ENCODE measurements around the gene PGLYRP2. TPM values are rescaled to one million over a fixed set of nuclear protein-coding genes. Genes with fewer than 3 reads are reported as not detected.

PGLYRP2 gene
- total and polyA plus RNA-seq, 2 donors (not counting 1 experiment from before 2014, with no cell fraction given), result not detected

GRCh38 chr19:15507068-15508034 is 28.1 kb upstream of the PGLYRP2 start:
- no peak overlapping the region for H3K4me3 ChIP-seq (replicated peaks in 1 of 4; ENCODE audit: control extremely low read depth in 1 of 4, insufficient read depth in 1 of 4, low read depth in 3 of 4, low read length in 4 of 4)
- H3K9ac ChIP-seq (ENCODE audit: insufficient read depth, low read length), result no peak overlapping the region
- no peak overlapping the region for H3K4me2 ChIP-seq (ENCODE audit: extremely low read depth, insufficient read depth, low read length)
- H3K27ac ChIP-seq (ENCODE audit: insufficient read depth, low read length), result no peak overlapping the region
- no peaks in the 10 kb centered on the region for H3K4me1 ChIP-seq (ENCODE audit: control insufficient read depth, extremely low read depth, insufficient read depth, low read length)
- TF ChIP-seq EZH2 (IDR thresholded peaks at IDR 0.05; ENCODE audit: low read length, missing control alignments) (no peak), CTCF (conservative IDR thresholded peaks at IDR 0.05 in 1 of 2, IDR thresholded peaks at IDR 0.05 in 1 of 2; ENCODE audit: low read depth in 1 of 2, low read length in 2 of 2) (no peak)
- H3K79me2 ChIP-seq (ENCODE audit: control insufficient read depth, insufficient read depth, low read length), result no peaks in the 10 kb centered on the region
- H3K9me3 ChIP-seq (ENCODE audit: control insufficient read depth, insufficient read depth, low read depth, low read length), result no peaks in the 10 kb centered on the region
- H2AFZ ChIP-seq (ENCODE audit: low read length), result no peak overlapping the region
- no peak for DNase-seq (ENCODE audit: low read depth in 2 of 2)
- no peaks in the 10 kb centered on the region for H3K36me3 ChIP-seq (ENCODE audit: control insufficient read depth, insufficient read depth, low read length)
- H4K20me1 ChIP-seq (ENCODE audit: control insufficient read depth, extremely low read depth, insufficient read depth, low read length), result no peaks in the 10 kb centered on the region
- peaks cover 6% of the 10 kb centered on the region for H3K27me3 ChIP-seq (ENCODE audit: control insufficient read depth, insufficient read depth, low read length)

- Histone ChIP-seq H3K27ac (ENCODE audit: insufficient read depth, low read length) (no peak overlapping the region), H3K36me3 (ENCODE audit: control insufficient read depth, insufficient read depth, low read length) (no peaks in the 10 kb centered on the region), H3K4me3 (replicated peaks in 1 of 4; ENCODE audit: control extremely low read depth in 1 of 4, insufficient read depth in 1 of 4, low read depth in 3 of 4, low read length in 4 of 4) (no peak overlapping the region), H3K9me3 (ENCODE audit: control insufficient read depth, insufficient read depth, low read depth, low read length) (no peaks in the 10 kb centered on the region), H3K79me2 (ENCODE audit: control insufficient read depth, insufficient read depth, low read length) (no peaks in the 10 kb centered on the region), H4K20me1 (ENCODE audit: control insufficient read depth, extremely low read depth, insufficient read depth, low read length) (no peaks in the 10 kb centered on the region), H3K4me2 (ENCODE audit: extremely low read depth, insufficient read depth, low read length) (no peak overlapping the region), H3K27me3 (ENCODE audit: control insufficient read depth, insufficient read depth, low read length) (peaks cover 6% of the 10 kb centered on the region), H3K4me1 (ENCODE audit: control insufficient read depth, extremely low read depth, insufficient read depth, low read length) (no peaks in the 10 kb centered on the region), H3K9ac (ENCODE audit: insufficient read depth, low read length) (no peak overlapping the region), H2AFZ (ENCODE audit: low read length) (no peak overlapping the region)
- no peak for TF ChIP-seq CTCF (conservative IDR thresholded peaks at IDR 0.05 in 1 of 2, IDR thresholded peaks at IDR 0.05 in 1 of 2; ENCODE audit: low read depth in 1 of 2, low read length in 2 of 2)
- no peak for TF ChIP-seq EZH2 (IDR thresholded peaks at IDR 0.05; ENCODE audit: low read length, missing control alignments)
- DNase-seq (ENCODE audit: low read depth in 2 of 2), result no peak
Observed at GRCh38 chr19:15506074-15506571, 26.8 kb upstream of the PGLYRP2 start.

- Histone ChIP-seq H3K4me2 (ENCODE audit: extremely low read depth, insufficient read depth, low read length) (no peak overlapping the region), H3K27ac (ENCODE audit: insufficient read depth, low read length) (no peak overlapping the region)
- TF ChIP-seq CTCF (conservative IDR thresholded peaks at IDR 0.05 in 1 of 2, IDR thresholded peaks at IDR 0.05 in 1 of 2; ENCODE audit: low read depth in 1 of 2, low read length in 2 of 2) (no peak), EZH2 (IDR thresholded peaks at IDR 0.05; ENCODE audit: low read length, missing control alignments) (no peak)
Observed at GRCh38 chr19:15502264-15502663, 23.0 kb upstream of the PGLYRP2 start.

More at GRCh38 chr19:15502264-15502663, 23.0 kb upstream of the PGLYRP2 start:
- Histone ChIP-seq H3K4me1 (ENCODE audit: control insufficient read depth, extremely low read depth, insufficient read depth, low read length) (no peaks in the 10 kb centered on the region), H3K4me3 (replicated peaks in 1 of 4; ENCODE audit: control extremely low read depth in 1 of 4, insufficient read depth in 1 of 4, low read depth in 3 of 4, low read length in 4 of 4) (no peak overlapping the region), H3K9me3 (ENCODE audit: control insufficient read depth, insufficient read depth, low read depth, low read length) (no peaks in the 10 kb centered on the region), H3K79me2 (ENCODE audit: control insufficient read depth, insufficient read depth, low read length) (no peaks in the 10 kb centered on the region), H4K20me1 (ENCODE audit: control insufficient read depth, extremely low read depth, insufficient read depth, low read length) (no peaks in the 10 kb centered on the region), H3K9ac (ENCODE audit: insufficient read depth, low read length) (no peak overlapping the region), H3K36me3 (ENCODE audit: control insufficient read depth, insufficient read depth, low read length) (no peaks in the 10 kb centered on the region), H2AFZ (ENCODE audit: low read length) (no peak overlapping the region), H3K27me3 (ENCODE audit: control insufficient read depth, insufficient read depth, low read length) (no peaks in the 10 kb centered on the region)
- no peak for DNase-seq (ENCODE audit: low read depth in 2 of 2)

Data from fibroblast of lung (primary cell).